Stomach (tissue), 4 donors: ENCODE results near the gene PHF2.

ENCODE experiments used
- CTCF ChIP-seq, 7 experiments: fragments of 450-650 bp in 4 of 7; fragments of 200-600 bp in 3 of 7; sonication (generic) in 3 of 7; IDR thresholded peaks; one replicate each; pipeline ENCODE4 v1.5.1; 2016 to 2019; ENCODE audit warnings: antibody characterized with exemption in 7 of 7, control low read depth in 2 of 7, mild to moderate bottlenecking in 1 of 7
- EP300 ChIP-seq: sonication (generic); formaldehyde crosslinking; IDR thresholded peaks from one replicate; pipeline ENCODE4 v1.6.1; 2017; ENCODE audit warnings: antibody characterized with exemption
- POLR2A ChIP-seq, 4 donors: fragments of 450-650 bp; IDR thresholded peaks; one replicate each; pipeline ENCODE4 v1.6.1; 2016; ENCODE audit warnings: antibody characterized with exemption in 4 of 4, control low read depth in 2 of 4, mild to moderate bottlenecking in 1 of 4, moderate library complexity in 1 of 4
- POLR2AphosphoS5 ChIP-seq, 3 donors: sonication (generic); formaldehyde crosslinking; IDR thresholded peaks; one replicate each; pipeline ENCODE4 v1.6.1; 2016; ENCODE audit warnings: antibody characterized with exemption in 3 of 3

DNA sequence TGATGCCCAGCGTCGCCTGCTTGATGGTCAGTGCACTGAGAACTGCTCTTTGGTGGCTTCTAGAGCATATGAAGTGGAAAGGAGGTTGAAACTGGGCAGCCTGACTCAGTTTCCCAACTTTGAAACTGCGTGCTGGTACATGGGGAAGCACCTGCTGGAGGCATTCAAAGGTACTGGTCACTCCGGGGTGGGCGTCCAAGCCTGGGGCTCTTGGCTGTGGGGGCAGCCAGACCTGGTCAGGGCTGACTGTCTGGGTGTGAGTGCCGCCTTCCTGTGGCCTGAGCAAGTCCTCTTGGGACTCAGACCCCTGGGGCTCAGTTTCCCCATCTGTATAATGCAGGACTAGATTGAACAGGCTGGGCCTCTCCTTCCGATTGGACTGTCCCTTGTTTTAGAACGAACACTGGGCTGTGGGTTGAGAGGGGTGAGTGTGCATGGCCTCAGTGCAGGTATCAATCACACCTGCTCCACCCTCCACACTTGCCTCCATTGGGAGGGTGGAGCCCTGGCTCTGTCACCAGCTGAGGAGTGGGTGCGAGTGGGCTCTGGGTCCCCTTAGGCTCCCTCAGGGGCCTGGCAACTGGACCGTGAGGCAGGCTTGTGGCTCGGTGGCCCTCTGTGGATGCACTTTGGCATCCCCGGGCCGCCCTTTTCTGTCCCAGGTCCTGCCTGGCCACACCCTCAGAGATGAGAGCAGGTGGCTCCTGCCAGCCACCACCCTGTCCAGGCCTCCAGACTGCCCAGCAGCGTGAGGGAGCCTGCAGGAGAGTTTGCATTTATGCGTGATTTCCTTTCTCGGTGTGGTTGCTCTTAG is 80.2 kb downstream of the PHF2 start:
- TF ChIP-seq POLR2A (IDR thresholded peaks at IDR 0.05) (no peak), POLR2AphosphoS5 (IDR thresholded peaks at IDR 0.05) (no peak), CTCF (IDR thresholded peaks at IDR 0.05) (no peak), EP300 (no peak)
